Endothelial cell of hepatic sinusoid (primary cell): ENCODE measurements around the gene ENAH.

Experiments
- in situ Hi-C: cut with HindIII; loops from 2 replicates; pipeline ENCODE4 v1.10.0; 2017; ENCODE audit warnings: low sequenced_read_pairs

Gene ENAH

DNA sequence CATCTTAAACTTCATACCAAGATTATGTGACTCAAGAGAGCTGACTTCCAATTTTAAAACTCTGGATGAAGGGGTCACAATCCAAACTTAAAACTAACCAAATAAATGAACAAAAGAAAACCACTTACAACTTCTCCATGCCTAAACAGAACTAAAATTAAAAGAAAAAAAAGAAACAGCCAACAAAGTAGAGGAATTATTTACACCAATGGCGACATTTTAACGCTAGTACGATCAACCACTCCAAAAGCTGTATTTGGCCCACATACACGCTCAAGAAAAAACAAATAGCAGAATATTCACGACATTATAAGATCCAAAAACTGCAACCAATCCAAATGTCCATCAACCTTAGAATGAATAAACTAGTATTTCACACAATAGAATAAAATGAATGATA, 42.4 kb downstream of the ENAH start:
- in situ Hi-C loops: no loop called here

DNA sequence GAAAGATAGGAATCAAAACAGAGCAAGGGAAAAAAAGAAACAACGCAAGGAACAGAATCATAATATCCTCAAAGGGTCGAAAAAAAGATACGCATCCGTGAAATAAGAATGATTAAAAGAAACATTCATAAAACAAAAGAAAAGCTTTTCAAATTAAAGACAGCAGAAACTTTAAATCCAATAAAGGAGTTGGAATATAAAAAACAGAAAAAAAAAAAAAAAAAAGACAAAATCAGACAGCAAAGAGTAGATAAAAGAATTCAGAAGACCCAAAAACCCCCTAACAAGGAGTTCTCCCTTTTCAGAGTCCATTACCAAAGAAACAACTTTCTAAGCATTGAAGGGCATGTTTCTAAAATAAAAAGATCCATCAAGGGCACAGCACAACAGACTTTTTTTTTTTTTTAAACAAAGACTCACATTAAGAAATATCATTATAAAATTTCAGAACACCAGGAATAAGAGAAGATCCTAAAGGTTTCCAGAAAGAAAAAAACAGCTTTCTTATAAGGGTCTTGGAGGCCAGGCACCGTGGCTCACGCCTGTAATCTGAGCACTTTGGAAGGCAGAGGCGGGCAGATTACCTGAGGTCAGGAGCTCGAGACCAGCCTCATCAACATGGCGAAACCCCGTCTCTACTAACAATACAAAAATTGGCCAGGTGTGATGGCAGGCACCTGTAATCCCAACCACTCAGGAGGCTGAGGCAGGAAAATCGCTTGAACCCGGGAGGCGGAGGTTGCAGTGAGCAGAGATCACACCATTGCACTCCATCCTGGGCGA, 44.7 kb downstream of the ENAH start:
- in situ Hi-C loops: no loop called here

GRCh38 chr1:225607355-225607754, 45.6 kb downstream of the ENAH start:
- in situ Hi-C loops: no loop called here

DNA sequence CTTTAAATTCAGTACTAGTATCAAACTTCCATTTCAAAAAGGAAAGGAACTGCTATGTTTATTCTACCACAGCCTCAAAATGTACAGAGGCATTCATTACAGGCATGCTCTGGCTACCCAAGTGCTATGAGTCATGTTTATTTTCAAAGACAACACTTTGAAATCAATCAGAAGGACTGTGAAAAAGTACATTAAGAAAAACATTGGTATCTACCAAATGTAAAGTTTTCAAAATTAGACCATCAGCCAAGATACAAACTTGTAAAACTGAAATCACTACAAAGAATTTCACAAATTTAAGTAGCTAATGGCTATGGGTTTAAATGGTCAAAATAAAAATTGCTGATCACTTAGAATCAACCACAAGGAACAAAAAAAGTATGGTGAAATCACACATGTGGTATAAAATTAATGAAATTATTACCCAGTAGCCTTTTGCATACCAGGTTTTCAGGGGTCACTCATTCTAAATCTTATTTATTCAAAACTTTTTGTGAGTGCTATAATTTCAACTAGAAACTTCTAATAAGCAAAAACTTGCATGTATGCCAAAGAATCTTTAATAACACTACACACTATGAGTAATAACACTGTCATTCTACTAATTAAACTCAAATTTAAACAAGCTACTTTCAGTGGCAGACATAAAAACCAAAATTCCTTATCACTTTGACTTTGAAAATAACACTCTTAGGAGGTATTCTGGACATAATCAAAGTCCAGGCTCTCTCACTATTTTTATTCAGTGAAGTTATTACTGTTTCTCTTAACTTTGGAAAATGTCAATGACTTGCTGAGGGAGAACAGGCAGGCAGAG, 49.2 kb downstream of the ENAH start:
- in situ Hi-C loops: no loop called here

DNA sequence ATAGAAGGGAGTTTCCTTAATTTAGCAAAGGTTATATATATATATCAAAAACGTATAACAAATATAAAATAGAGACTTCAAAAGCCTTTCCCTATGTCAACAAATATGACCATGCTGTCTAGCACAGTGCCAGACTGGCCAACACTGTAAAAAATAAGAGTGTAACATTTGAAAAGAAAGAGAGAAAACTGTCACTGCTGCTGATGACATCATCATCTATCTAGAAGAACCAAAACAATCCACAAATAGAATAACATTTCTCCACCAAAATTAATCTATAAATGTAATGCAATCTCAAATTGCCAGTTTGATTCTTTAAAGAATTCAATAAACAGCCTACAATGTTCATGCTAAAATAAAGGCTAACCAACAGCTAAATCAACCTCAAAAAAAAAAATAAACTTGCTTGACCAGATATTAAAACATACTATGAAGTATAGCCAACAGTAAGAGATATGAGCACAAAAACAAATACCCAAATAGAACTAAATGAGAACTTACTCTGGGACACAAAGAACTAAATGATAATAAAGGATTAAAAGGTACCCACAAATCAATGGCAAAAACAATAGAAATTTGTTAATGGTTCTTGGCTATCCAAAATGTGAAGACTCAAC, 50.2 kb downstream of the ENAH start:
- in situ Hi-C loops: no loop called here

- in situ Hi-C loops: no loop called here
These were observed 50.9 kb downstream of the ENAH start for GRCh38 chr1:225601902-225602589.

GRCh38 chr1:225598847-225599246, 54.1 kb downstream of the ENAH start:
- in situ Hi-C loops: no loop called here

DNA sequence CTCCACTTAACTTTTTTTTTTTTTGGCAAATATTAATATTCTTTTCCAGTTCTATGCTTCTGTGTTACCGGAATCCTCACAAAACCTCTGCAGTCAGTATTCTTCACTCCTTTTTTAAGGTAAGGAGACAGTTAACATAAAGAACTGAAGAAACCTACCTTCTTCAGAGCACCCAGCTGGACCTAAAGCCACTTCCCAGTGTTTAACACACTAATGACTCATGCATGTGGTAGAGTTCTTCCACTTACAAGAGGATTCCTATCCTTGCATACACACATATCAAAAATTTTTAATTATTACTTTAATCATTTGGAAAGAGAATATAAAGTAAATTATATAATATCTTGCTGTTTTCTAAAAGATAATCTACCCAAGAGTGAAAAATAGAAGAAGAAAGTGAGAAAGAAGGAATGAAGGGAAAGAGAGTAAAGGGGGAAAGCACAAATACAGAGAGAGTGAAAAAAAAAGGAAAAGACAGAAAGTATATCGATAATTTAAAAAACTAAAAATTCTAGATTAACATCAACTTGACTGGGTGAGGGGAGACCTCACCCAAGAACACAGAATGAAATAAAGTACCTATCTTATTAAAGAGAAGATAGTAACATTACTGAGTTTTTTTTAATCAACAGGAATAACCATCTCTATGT, 54.9 kb downstream of the ENAH start:
- in situ Hi-C loops: no loop called here

- in situ Hi-C loops: no loop called here
These were observed 56.2 kb downstream of the ENAH start for GRCh38 chr1:225596736-225597135.

GRCh38 chr1:225595974-225596551, 56.9 kb downstream of the ENAH start:
- in situ Hi-C loops: no loop called here

DNA sequence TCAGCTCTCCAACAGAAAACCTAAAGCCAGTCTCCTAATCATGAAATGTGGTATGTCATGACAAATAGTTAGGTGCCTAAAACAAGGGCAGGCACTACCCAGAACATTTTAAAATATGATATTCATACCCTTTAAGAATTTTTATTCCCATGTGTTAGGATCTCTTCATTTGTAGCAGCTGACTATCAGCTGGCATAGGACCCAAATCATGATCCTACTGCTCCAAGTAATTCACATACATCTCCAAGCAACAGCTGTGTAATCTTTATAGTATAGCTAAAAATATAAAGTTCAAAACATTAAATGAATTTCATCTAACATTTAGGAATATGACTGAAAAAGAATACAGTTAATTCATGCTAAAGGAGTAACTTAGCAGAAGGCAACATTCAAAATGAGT, 57.5 kb downstream of the ENAH start:
- in situ Hi-C loops: no loop called here

DNA sequence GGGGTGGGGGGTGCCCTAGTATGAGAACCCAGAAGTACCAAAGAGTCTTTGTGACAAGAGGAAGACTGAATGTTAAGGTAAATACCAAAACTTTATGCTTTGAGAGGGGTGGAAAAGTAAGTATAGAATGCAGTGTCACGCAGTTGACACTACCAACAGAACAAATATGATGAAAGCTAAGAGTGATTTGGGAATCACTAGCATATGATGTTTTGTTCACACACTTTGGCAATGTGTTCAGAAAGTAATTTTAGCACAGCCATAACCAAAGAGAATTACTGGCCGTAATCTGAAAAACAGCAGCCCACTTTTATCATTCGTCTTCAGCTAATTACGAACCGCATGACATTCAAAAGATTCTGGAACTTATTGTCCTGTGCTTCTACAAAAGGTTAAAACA, 59.5 kb downstream of the ENAH start:
- in situ Hi-C loops: no loop called here

DNA sequence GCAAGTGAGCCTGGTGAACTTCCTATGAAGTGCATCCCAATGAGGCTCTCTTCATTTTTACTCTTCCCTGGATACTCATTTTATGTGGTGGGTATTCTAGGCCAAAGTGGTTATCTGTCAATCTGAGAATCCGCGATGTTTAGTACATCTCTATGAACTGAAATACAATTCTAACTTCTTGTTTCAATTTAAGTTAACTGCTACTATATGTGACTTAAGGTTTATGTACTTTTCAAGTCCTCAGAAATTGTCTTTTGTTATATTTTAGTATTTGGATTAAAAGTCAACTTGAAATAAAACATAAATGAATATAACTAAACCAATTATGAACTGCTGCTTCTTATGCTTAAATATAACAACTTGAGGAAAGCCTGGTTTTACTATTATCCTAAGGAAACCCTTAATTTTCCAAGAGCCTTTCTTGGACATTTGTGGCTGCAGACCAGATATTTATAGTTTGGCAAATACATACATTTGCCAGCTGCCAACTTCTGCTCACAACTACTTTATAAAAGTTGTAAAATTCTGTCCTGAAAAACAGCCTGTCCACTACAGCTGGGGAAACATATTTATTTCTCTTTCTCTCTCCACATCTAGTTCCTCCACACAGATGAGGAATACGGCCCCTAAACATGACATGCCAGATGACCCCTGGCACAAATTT, 60.4 kb downstream of the ENAH start:
- in situ Hi-C loops: no loop called here

DNA sequence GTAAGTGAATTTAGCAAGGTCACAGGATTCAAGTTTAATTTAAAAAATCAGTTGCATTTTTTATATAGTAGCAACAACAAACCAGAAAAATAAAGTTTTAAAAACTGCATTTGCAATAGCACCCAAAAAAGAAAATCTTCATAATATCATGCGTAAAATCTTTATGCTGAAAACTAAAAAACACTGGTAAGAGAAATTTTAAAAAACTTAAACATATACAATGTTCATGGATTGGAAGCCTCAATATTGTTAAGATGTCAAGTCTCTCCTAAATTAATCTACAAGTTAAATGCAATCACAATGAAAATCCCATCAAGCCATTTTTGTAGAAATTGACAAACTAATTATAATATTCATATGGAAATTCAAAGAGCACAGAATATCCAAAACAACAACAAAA, 65.6 kb downstream of the ENAH start:
- in situ Hi-C loops: no loop called here

DNA sequence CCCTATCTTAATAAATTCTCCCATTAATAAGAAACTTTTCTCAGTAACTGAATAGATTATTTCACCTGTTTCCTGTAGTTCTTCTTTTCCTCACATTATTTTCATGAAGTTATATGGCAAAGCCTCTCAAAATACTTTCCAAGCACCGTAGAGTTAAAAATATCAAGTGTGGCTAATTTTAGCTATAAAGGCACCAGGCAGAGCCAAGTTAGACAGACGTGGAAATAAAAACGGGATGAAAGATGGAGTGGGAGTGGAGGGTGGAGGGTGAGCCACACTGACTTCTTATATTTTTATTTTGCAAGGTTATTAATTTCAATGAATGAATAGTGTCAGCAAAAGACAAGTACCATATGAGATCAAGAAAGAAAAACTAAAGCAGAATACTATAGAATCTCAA, 71.7 kb downstream of the ENAH start:
- in situ Hi-C loops: no loop called here

DNA sequence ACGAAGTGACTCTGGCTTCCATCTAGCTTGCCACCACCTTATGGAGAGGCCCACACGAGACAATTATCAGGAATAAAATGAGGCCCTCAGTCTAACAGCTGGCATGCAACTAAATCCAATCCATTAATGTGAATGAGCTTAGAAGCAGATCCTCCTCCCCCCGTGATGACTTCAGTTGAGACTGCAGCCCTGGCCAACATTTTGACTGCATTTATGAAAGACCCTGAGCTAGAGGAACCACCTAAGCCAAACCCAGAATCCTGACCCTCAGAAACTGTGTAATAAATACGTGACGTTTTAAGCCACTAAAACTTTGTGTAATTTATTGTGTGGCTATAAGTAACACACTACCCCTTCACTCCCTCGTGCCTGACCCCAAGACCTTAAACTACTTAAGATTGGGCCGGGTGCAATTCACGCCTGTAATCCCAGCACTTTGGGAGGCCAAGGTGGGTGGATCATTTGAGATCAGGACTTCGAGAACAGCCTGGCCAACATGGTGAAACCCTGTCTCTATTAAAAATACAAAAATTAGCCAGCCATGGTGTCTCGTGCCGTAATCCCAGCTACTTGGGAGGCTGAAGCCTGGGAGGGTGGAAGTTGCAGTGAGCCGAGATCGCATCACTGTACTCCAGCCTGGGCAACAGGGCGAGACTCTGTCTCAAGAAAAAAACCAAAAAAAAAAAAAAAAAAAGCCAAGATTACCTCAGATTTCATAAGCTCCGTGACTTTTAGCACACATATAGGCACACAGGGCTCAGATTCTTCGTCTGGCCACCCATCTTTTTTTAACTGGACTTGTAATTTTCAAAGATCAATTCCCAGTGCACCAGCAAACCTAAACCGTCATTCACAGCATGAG, 72.5 kb downstream of the ENAH start:
- in situ Hi-C loops: no loop called here

DNA sequence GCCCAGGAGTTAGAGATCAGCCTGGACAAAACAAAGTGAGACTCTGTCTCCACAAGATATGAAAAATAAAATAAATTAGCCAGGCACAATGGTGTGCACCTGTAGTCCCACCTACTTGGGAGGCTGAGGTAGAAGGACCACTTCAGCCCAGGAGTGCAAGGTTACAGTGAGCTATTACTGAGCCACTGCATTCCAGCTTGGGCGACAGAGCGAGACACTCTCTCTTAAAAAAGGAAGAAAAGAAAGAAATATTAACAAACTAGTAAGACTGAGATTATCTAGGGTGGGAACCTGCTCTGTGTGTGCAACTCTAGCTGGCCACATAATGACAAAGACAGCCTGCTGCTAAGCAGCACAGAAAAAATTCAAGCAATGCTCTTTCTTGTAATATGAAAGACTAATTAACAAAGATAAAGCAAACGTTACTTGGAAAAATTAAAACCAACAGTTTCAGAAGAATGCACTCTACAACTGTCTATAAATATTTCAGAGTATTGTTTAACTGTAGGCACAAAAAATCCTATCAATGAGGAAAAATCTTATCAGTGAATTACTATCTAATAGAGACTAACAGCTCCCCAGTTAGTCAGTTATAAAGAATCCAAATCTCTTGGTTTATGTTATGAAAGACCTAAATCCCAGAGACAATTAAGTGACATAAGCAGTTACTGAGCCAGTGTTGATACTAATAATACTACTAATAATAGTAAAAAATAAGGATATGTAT, 74.5 kb downstream of the ENAH start:
- in situ Hi-C loops: loop anchor here (5.0 to 10.0 kb wide), 2 partner anchors 64 to 84 kb away; no protein-coding TSS in a partner anchor

DNA sequence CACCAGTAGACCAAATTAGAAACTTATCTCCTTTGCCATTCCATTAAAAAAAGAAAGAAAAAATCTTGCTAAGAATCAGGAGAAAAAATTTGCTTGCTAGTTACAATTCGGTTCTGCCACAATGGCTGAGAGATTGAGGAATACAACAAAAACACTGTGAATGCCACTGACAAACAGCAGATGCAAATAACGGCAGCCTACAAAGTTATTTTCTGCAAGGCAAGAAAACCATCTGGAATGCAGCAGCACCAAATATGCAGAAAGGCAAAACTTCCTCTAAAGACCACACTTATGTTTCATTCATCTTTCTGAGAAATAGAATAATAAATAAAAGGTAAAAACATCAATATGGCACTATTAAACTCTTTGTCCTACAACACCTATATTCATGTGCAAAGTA, 75.7 kb downstream of the ENAH start:
- in situ Hi-C loops: loop anchor here (5.0 to 10.0 kb wide), 2 partner anchors 62 to 85 kb away; no protein-coding TSS in a partner anchor
